ENCODE data around the gene GPC3. TPM values are rescaled to one million over a fixed set of nuclear protein-coding genes. Genes with fewer than 3 reads are reported as not detected.

Gene GPC3
- total RNA-seq, 1 experiment from 2014 or later = not detected

- Histone ChIP-seq H3K4me3 (no peak overlapping the region), H3K27me3 (no peaks in the 10 kb centered on the region), H3K36me3 (no peaks in the 10 kb centered on the region), H3K9me3 (no peaks in the 10 kb centered on the region)
- no peak for DNase-seq
Measured at GRCh38 chrX:133857640-133858269, 127.6 kb downstream of the GPC3 start.

GRCh38 chrX:133856819-133857218, 128.6 kb downstream of the GPC3 start:
- H3K27me3 ChIP-seq = no peaks in the 10 kb centered on the region
- no peak for DNase-seq
- no peaks in the 10 kb centered on the region for H3K36me3 ChIP-seq
- H3K9me3 ChIP-seq = no peaks in the 10 kb centered on the region
- H3K4me3 ChIP-seq = no peak overlapping the region

- no peak for DNase-seq
- Histone ChIP-seq H3K36me3 (no peaks in the 10 kb centered on the region), H3K9me3 (no peaks in the 10 kb centered on the region), H3K4me3 (no peak overlapping the region), H3K27me3 (no peaks in the 10 kb centered on the region)
Measured at GRCh38 chrX:133854290-133854689, 131.1 kb downstream of the GPC3 start.

GRCh38 chrX:133852837-133853356, 132.5 kb downstream of the GPC3 start:
- H3K27me3 ChIP-seq = no peaks in the 10 kb centered on the region
- H3K9me3 ChIP-seq = no peaks in the 10 kb centered on the region
- H3K36me3 ChIP-seq = no peaks in the 10 kb centered on the region
- no peak for DNase-seq
- H3K4me3 ChIP-seq = no peak overlapping the region

GRCh38 chrX:133852401-133852800, 133.0 kb downstream of the GPC3 start:
- DNase-seq = no peak
- H3K4me3 ChIP-seq = no peak overlapping the region
- no peaks in the 10 kb centered on the region for H3K36me3 ChIP-seq
- no peaks in the 10 kb centered on the region for H3K27me3 ChIP-seq
- H3K9me3 ChIP-seq = no peaks in the 10 kb centered on the region

GRCh38 chrX:133850399-133850798, 135.0 kb downstream of the GPC3 start:
- Histone ChIP-seq H3K36me3 (no peaks in the 10 kb centered on the region), H3K9me3 (no peaks in the 10 kb centered on the region), H3K27me3 (no peaks in the 10 kb centered on the region), H3K4me3 (no peak overlapping the region)
- DNase-seq = no peak

- Histone ChIP-seq H3K9me3 (no peaks in the 10 kb centered on the region), H3K27me3 (no peaks in the 10 kb centered on the region), H3K36me3 (no peaks in the 10 kb centered on the region), H3K4me3 (no peak overlapping the region)
- DNase-seq = no peak
Measured at GRCh38 chrX:133849676-133850075, 135.7 kb downstream of the GPC3 start.

GRCh38 chrX:133847340-133847994, 137.9 kb downstream of the GPC3 start:
- Histone ChIP-seq H3K27me3 (no peaks in the 10 kb centered on the region), H3K36me3 (no peaks in the 10 kb centered on the region), H3K4me3 (no peak overlapping the region), H3K9me3 (no peaks in the 10 kb centered on the region)
- no peak for DNase-seq

GRCh38 chrX:133846311-133846710, 139.1 kb downstream of the GPC3 start:
- no peaks in the 10 kb centered on the region for H3K36me3 ChIP-seq
- no peaks in the 10 kb centered on the region for H3K27me3 ChIP-seq
- DNase-seq = no peak
- no peak overlapping the region for H3K4me3 ChIP-seq
- H3K9me3 ChIP-seq = no peaks in the 10 kb centered on the region

- no peak for DNase-seq
- Histone ChIP-seq H3K27me3 (no peaks in the 10 kb centered on the region), H3K9me3 (no peaks in the 10 kb centered on the region), H3K36me3 (no peaks in the 10 kb centered on the region), H3K4me3 (no peak overlapping the region)
Measured at GRCh38 chrX:133840415-133840814, 145.0 kb downstream of the GPC3 start.

GRCh38 chrX:133838761-133839676, 146.4 kb downstream of the GPC3 start:
- peak; percentile 2 for DNase-seq
- Histone ChIP-seq H3K27me3 (no peaks in the 10 kb centered on the region), H3K9me3 (no peaks in the 10 kb centered on the region), H3K36me3 (no peaks in the 10 kb centered on the region), H3K4me3 (no peak overlapping the region)

- no peaks in the 10 kb centered on the region for H3K27me3 ChIP-seq
- H3K4me3 ChIP-seq = no peak overlapping the region
- no peaks in the 10 kb centered on the region for H3K9me3 ChIP-seq
- no peaks in the 10 kb centered on the region for H3K36me3 ChIP-seq
- DNase-seq = no peak
Measured at GRCh38 chrX:133837091-133837490, 148.3 kb downstream of the GPC3 start.

GRCh38 chrX:133836561-133836960, 148.8 kb downstream of the GPC3 start:
- Histone ChIP-seq H3K36me3 (no peaks in the 10 kb centered on the region), H3K27me3 (no peaks in the 10 kb centered on the region), H3K9me3 (no peaks in the 10 kb centered on the region), H3K4me3 (no peak overlapping the region)
- no peak for DNase-seq

GRCh38 chrX:133834771-133835170, 150.6 kb downstream of the GPC3 start:
- no peak for DNase-seq
- Histone ChIP-seq H3K9me3 (no peaks in the 10 kb centered on the region), H3K36me3 (no peaks in the 10 kb centered on the region), H3K27me3 (no peaks in the 10 kb centered on the region), H3K4me3 (no peak overlapping the region)

- no peak for DNase-seq
- Histone ChIP-seq H3K4me3 (no peak overlapping the region), H3K27me3 (no peaks in the 10 kb centered on the region)
Measured at GRCh38 chrX:133819546-133819945, 165.8 kb downstream of the GPC3 start.

GRCh38 chrX:133818019-133818418, 167.4 kb downstream of the GPC3 start:
- DNase-seq = no peak
- Histone ChIP-seq H3K27me3 (no peaks in the 10 kb centered on the region), H3K36me3 (no peaks in the 10 kb centered on the region), H3K4me3 (no peak overlapping the region), H3K9me3 (no peaks in the 10 kb centered on the region)

More at GRCh38 chrX:133819546-133819945, 165.8 kb downstream of the GPC3 start:
- Histone ChIP-seq H3K36me3 (no peaks in the 10 kb centered on the region), H3K9me3 (no peaks in the 10 kb centered on the region)

- Histone ChIP-seq H3K9me3 (no peaks in the 10 kb centered on the region), H3K36me3 (no peaks in the 10 kb centered on the region), H3K27me3 (no peaks in the 10 kb centered on the region), H3K4me3 (no peak overlapping the region)
- DNase-seq = no peak
Measured at GRCh38 chrX:133815496-133815895, 169.9 kb downstream of the GPC3 start.

All from MG63 (cell line).